Activated CD8-positive, alpha-beta memory T cell treated with anti-CD3 and anti-CD28 coated beads, Interleukin-2, amount 50 U/mL, for 48 hours (primary cell): ENCODE data around the gene HOXA7.
A peak's percentile ranks its signal among the peaks of the same experiment; 100 is the strongest.

Experiments used
- DNase-seq: peaks from one replicate; pipeline ENCODE4 v3.0.0-alpha.2; 2020

The HOXA7 gene

DNA sequence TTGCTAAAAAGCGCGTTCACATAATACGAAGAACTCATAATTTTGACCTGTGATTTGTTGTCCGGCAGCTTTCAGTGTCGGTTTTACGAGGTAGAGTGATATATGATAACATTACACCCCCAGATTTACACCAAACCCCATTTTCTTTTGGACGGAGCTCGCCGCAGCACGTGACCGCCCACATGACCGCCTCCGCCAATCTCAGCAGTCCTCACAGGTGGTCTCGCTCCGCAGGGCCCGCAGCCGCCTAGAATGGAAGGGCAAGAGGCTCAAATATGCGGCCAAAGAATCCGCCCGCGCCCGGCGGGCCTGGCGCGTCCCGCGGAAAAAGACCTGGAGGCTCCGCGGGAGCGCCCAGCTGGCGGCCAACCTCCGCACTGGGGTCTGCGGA, at the start of gene HOXA7:
TSS of gene HOXA7 (minus strand) at position 168 of the 391 bp plus-strand sequence. CDS start at position 38, 130 bp downstream.
- DNase-seq: peak; percentile 54

GRCh38 chr7:27205325-27206280, 49.1 kb upstream of the HOXA7 start:
- peak; percentile 48 for DNase-seq

DNA sequence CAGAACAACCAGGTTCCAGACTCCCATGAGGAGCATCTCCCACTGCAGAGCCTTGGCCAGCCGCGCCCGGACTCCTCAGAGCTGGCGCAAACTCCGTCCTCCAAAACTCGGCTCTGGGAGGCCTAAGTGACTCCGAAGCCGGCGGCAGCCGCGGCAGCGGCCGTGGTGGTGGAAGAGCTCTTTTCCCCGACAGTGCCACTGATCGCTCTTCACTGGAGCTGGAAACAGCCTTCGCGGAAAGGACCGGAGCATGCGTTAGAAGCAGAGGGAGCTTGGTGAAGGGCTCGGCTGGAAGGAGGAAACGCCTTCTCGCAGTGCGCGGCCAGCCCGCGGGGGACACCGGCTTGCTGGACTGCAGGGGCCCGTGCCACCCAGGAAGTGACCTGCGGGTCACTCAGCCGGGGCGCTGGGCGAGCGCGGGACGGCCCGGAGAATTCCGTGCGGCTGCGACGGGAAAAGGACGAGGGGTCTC, 48.4 kb upstream of the HOXA7 start:
- DNase-seq: peak; percentile 56

- DNase-seq: no peak
Observed at GRCh38 chr7:27203964-27204594, 47.6 kb upstream of the HOXA7 start.

GRCh38 chr7:27203365-27203953, 47.0 kb upstream of the HOXA7 start:
- peak; percentile 40 for DNase-seq

- DNase-seq: no peak
Observed at GRCh38 chr7:27202862-27203134, 46.3 kb upstream of the HOXA7 start.

- DNase-seq: peak; percentile 47
Observed at GRCh38 chr7:27202018-27202861, 45.8 kb upstream of the HOXA7 start.

DNA sequence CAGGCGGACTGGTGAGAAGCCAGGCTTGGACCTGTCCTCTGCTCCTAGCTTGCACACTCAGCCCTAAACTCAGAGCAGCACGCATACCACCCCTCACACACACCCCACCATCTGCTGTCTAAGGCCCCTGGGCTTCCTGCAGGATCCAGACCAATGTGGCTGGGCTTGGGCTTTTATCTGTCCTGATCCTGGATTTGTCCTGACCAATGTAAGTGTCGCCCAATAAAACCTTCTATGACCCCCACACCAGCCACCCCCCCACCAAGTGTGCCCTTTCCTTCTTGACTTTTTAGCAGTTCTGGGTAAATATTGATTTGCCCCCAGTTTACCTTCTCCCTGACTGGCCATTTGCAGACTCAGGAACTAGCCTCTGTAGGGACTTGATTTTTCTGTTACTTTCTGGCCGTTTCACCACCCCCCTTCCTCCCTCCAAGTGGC, 45.1 kb upstream of the HOXA7 start:
- DNase-seq: no peak

DNA sequence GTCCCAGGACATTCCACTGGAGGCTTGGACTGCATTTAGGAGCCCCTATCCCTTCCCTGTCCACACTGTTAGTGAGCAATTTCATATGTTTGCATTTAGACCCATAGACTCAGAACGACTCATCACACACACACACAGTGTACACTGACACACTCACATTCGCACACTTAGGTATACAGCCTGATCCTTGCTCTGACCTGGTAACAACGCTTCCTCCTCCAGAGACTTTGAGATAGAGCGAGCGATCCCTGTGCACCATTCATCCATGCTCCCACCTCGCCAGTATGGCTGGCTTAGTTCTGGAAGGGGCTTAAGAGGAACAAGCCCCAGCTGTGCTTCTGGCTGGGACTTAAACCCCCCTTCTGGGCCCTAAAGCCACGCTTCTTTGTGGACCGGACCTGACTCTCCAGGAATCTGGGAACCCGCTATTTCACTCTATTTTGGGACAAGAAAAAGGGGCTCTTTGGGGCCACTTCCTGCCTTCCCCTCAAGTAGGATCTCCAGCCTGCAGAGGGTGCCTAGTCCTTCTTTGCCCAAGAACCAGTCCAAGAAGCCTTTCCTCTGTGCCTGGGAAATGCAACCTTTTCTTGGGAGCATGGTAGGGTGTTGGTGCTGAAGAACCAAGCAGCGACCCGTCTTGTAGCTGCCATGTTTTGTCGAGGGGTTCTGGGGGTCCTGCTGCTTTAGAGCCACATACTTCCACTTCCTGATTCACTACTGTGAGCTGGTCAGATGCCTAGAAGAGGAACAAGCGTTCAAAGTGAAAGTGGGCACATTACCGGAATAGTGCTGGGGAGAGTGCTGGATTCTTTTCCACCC, 44.5 kb upstream of the HOXA7 start:
- peak; percentile 51 for DNase-seq

GRCh38 chr7:27199849-27200760, 43.6 kb upstream of the HOXA7 start, which contains the start of gene HOXA13:
Gene HOXA13, minus strand, starts transcription at chr7:27200091. Its CDS starts 14 bp downstream, at chr7:27200077.
- peak; percentile 58 for DNase-seq

DNA sequence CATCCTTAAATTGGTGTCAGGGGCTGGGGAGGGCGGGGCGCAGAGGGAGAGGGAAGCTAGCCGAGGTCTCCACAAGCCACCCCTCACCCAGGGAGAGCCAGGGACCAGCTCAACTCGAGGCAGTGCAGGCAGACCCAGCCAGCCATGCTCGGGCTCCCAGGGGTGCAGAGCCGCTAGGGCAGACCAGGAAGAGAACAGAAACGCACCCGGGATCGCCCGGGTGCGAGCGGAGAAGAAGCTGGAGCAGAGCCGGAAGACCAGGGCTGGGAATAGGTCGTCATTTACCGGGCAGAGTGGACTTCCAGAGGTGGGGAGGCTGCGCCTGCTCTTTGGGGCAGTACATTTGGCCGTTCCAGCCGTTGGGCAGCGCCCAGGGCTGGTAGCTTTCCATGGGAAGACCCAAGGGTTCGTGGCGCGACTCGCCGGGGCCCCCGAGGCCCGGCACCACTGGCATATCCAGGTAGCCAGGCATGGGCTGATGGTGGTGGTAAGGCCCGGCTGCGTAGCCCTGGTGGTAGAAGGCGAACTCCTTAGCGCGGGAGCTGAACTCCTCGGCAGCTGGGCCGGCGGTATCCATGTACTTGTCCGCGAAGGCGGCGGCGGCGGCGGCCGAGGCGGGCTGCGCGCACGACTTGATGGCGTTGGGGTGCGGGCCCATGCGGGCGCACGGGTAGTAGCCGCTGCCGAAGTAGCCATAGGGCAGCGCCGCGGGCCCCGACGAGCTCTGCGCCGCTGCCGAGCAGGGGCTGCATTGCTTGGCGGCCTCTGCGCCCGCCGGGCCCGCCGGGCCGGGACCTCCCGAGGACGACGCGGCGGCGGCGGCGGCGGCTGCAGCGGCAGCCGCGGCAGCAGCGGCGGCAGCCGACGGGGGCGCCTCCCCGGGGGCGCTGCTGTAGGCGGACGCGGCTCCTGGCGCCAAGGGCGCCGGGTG, 42.7 kb upstream of the HOXA7 start:
- DNase-seq: peak; percentile 64

GRCh38 chr7:27198138-27198841, 41.8 kb upstream of the HOXA7 start:
- peak; percentile 59 for DNase-seq

DNA sequence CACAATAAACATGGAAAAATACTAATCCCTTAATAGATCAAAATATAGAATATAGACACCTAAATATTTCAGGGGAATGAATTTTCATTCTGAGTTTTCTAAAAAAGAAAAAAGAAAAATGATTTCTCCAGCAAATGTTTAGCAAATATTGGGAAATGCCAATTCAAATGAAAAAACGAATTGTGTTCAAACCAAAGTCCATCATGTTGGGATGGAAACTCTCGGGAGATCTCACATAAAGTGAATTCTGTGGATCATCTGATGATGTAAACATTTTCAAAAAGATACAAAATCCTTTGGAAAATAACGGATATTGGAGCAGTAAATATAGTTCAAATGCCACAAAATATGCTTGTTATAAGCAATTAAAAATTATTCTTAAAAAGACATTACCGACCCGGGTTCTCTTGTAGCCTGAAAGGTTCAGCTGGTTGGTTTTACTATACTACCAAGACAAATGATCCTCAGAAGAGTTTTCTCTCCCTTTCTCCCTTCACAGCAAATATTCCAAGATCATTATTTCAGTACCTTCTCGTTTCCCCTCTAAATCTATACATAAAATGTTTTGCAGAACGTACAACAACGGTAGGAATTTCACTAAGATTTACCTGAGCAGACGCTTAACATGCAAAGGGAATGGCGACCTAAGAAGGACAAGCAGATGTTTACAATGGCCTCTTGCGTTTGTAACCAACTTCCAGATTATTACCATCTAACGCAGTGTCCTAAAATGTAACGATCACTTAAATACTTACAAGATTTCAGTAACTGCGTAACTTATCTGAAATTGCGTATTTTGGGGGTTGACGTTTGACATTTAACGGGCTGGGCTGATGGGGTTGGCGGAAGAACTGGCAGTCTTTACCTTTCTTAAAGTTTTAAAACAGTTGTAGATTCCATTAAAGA, 40.9 kb upstream of the HOXA7 start:
- no peak for DNase-seq

GRCh38 chr7:27196287-27196767, 39.9 kb upstream of the HOXA7 start:
- DNase-seq: peak; percentile 91

- DNase-seq: no peak
Observed at GRCh38 chr7:27194686-27195379, 38.4 kb upstream of the HOXA7 start.

DNA sequence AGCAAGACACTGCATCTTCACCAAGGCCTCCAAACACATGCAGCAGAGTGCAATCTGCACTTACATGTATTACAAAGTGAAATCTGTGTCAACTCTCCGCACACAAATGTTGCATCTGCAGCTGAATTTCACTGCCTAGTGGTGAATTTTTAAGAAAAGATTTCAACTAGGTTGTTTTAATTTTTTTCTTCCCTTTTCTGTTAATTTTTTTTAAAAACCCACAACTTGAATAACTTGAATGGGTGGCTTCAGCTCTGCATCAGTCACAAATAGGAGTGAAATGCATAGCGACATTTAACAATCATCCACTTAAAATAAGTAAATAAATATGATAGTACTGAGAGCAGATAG, 37.5 kb upstream of the HOXA7 start:
- DNase-seq: no peak
